Fibroblast of gingiva (primary cell): ENCODE results near the gene SH3BP1.
"Not testable (repeated sequence)": the region's sequence is repeated elsewhere in the genome, so short reads cannot be mapped to it uniquely, and the experiment has no call there.

Experiments used
- DNase-seq: peaks from one replicate; pipeline ENCODE4 v3.0.0-alpha.2; 2011; ENCODE audit warnings: low read depth

SH3BP1 gene

GRCh38 chr22:37633625-37634416, 5.6 kb upstream of the SH3BP1 start:
- DNase-seq: peak; percentile 85

- no peak for DNase-seq
These were observed 5.0 kb upstream of the SH3BP1 start for GRCh38 chr22:37634417-37634924.

GRCh38 chr22:37635157-37635556, 4.3 kb upstream of the SH3BP1 start:
- no peak for DNase-seq

- DNase-seq: no peak
These were observed 3.1 kb upstream of the SH3BP1 start for GRCh38 chr22:37636186-37636948.

GRCh38 chr22:37636949-37637273, 2.6 kb upstream of the SH3BP1 start:
- no peak for DNase-seq

- no peak for DNase-seq
These were observed 939 bp upstream of the SH3BP1 start for GRCh38 chr22:37638391-37639069.

- no peak for DNase-seq
These were observed 512 bp downstream of the SH3BP1 start for GRCh38 chr22:37639771-37640590.

GRCh38 chr22:37640591-37641560, 1.4 kb downstream of the SH3BP1 start:
- DNase-seq: no peak

- no peak for DNase-seq
These were observed 2.1 kb downstream of the SH3BP1 start for GRCh38 chr22:37641561-37641949.

- DNase-seq: peak; percentile 52
These were observed 3.9 kb downstream of the SH3BP1 start for GRCh38 chr22:37643225-37643847.

GRCh38 chr22:37647317-37647716, 7.8 kb downstream of the SH3BP1 start:
- no peak for DNase-seq

- DNase-seq: no peak
These were observed 8.5 kb downstream of the SH3BP1 start for GRCh38 chr22:37647928-37648327.

GRCh38 chr22:37650463-37651136, 11.1 kb downstream of the SH3BP1 start:
- no peak for DNase-seq

- no peak for DNase-seq
These were observed 15.2 kb downstream of the SH3BP1 start for GRCh38 chr22:37654563-37655251.

- no peak for DNase-seq
These were observed 15.7 kb downstream of the SH3BP1 start for GRCh38 chr22:37655252-37655563.

- not testable (repeated sequence) for DNase-seq
These were observed 17.1 kb downstream of the SH3BP1 start for GRCh38 chr22:37656583-37656982.

- DNase-seq: no peak
These were observed 18.2 kb downstream of the SH3BP1 start for GRCh38 chr22:37657590-37658132.

- DNase-seq: peak; percentile 100
These were observed 18.9 kb downstream of the SH3BP1 start, which contains the start of gene PDXP for GRCh38 chr22:37658133-37659065. Gene PDXP, plus strand, starts transcription at chr22:37658723. Its CDS starts 60 bp downstream, at chr22:37658783.
